Raji (cell line): ENCODE results near the gene LTBP1.

Experiments
- POLR2A ChIP-seq: IDR thresholded peaks from 2 replicates; pipeline ENCODE4 v1.6.1; 2011; ENCODE audit warnings: low read depth, low read length, control low read depth; ENCODE audit not compliant: insufficient read depth

The LTBP1 gene

DNA sequence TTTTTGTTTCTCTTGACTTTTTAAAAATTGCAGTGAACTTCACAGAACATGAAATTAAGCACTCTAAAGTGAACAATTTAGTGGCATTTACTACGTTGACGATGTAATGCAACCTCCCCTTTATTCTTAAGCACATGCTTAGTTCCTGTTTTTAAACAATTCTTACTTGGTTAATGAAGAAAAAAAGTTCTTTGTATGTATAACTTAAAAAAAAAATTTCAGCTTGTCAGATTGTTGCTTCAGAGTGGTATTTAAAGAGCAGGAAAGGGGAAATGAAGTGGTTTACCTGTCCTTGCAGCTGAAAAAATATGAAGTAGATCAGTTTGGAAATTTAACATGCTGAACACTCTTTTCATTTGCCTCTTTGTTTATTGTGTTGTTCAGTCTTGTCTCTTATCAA, 434.0 kb downstream of the LTBP1 start:
- TF ChIP-seq POLR2A: no peak

GRCh38 chr2:33381301-33381858, 434.6 kb downstream of the LTBP1 start:
- TF ChIP-seq POLR2A: no peak

DNA sequence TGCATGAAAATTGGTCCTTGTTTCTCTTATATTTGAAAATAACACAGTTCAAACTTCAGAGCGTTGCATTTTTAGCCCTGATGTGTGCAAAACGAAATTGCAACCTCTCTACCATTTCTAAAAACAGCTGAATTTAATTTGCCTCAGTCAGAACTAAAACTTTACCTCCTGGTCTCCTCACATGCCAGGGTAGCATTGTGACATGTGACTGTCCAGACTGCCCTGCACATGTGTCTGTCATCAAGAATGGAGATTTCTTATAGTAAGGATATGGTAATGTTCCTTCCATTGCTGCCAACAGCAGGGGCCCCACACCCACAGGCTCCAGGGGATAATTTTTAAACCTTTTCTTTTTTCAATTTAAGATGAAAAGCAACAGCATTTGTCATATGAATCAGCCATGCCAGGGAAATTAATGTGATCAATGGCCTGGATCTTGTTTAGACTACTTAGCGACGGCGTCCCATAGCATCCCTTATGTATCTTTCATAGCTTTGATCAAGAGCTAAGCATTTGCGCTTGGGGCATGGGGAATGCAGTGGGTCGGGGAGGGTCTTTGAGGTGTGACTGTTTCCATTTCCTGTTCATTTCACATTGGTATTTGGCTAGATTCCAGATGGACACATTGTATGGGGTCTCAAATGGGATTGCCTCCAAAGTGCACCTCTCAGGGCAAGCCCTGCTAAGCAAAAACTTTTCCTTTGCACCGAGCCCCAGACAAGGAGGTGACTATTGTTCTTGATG, 437.3 kb downstream of the LTBP1 start:
- no peak for TF ChIP-seq POLR2A

- TF ChIP-seq POLR2A: no peak
Measured at GRCh38 chr2:33384599-33384961, 437.8 kb downstream of the LTBP1 start.

DNA sequence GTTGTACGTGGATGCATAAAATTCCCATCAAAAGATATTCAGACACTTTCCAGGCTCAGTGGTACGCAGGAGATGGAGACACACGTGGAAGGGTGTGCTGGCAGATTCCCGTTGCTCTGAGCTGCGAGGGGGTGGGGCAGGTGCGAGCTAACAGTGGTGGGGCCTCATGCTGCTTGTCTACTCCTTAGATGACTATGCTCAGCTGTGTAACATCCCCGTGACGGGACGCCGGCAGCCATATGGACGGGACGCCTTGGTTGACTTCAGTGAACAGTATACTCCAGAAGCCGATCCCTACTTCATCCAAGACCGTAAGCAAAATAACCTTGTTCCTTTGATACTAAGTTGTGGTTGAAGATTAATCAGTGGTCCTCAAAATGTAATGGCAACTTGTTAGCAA, 442.2 kb downstream of the LTBP1 start:
- TF ChIP-seq POLR2A: no peak

GRCh38 chr2:33391529-33392255, 444.9 kb downstream of the LTBP1 start:
- TF ChIP-seq POLR2A: no peak

DNA sequence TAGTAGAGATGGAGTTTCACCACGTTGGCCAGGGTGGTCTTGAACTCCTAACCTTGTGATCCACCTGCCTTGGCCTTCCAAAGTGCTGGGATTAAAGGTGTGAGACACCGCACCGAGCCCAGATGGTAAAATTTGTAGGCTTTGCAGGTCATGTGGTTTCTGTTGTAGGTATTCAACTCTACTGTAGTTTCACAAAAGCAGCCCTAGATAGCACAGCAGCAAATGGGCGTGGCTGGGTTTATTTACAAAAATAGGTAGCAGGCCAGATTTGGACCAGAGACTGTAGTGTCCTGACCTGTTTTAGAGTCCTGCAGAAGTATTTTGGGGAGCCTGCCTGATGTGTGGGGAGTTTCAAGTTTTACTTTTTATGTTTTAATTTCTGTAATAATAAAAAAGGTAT, 445.6 kb downstream of the LTBP1 start:
- no peak for TF ChIP-seq POLR2A

- no peak for TF ChIP-seq POLR2A
Measured at GRCh38 chr2:33395034-33395433, 448.3 kb downstream of the LTBP1 start.

DNA sequence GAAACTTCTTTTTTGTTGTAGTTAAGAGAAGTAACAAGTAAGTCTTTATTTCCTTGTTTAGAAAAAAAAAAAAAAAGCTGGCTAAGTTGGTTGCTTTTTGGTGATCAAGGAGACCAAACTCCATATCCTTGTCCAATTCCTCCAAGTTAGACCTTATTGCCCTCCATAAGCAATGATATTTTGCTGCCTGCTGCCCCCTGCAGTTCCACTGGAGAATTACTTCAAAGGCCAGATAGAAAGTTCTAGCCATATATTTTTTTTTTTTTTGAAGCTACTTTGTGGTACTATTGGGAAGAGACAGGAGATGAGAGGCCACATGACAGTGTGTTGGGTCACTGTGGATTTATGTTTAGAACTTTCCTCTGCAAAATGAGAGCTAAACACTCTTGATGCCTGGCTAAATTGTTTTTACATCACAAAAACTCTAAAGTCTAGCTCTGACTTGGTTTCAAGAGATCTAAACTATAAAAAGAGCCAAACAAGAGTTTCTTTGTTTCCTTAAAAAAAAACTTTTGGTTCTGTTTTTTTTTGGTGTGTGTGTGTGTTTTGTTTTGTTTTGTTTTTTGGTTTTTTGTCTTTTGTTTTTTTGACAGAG, 449.0 kb downstream of the LTBP1 start:
- no peak for TF ChIP-seq POLR2A

DNA sequence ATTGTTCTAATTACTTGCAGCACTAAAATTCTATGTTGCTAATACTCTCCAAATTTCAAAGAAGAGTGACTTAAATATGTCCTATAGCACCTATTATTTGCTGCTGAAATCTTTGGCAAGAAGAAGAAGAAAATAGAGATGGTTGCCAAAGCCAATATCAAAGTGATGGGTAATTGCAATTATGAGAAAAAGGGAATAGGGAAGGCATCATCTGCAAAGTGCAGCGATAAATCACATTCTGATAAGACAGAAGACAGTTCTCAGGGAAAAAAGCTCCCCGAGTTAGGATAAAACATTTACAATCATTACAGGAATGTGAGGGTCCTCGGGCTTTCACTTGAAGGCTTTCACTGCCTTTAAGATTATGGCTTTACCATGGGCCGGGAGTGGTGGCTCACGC, 457.6 kb downstream of the LTBP1 start:
- no peak for TF ChIP-seq POLR2A

DNA sequence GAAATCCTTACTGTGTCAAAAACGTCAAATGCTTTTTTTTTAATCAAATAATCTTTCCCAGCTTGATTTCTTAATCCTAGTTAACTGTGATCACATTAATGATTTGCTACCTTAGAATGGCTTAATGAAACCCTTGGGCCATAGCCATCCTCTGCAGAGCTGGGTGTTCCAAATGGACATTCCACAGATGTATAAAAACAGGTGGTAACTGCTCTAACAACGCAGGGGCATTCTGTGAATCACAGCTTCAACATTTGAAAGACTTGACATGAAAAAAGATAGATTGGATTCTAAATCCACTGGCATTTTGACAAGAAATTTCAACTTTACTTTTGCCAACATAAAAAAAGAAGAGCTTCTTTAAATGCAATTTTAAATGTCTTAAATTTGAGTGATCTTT, 459.9 kb downstream of the LTBP1 start:
- TF ChIP-seq POLR2A: no peak

GRCh38 chr2:33408109-33408508, 461.4 kb downstream of the LTBP1 start:
- TF ChIP-seq POLR2A: no peak

DNA sequence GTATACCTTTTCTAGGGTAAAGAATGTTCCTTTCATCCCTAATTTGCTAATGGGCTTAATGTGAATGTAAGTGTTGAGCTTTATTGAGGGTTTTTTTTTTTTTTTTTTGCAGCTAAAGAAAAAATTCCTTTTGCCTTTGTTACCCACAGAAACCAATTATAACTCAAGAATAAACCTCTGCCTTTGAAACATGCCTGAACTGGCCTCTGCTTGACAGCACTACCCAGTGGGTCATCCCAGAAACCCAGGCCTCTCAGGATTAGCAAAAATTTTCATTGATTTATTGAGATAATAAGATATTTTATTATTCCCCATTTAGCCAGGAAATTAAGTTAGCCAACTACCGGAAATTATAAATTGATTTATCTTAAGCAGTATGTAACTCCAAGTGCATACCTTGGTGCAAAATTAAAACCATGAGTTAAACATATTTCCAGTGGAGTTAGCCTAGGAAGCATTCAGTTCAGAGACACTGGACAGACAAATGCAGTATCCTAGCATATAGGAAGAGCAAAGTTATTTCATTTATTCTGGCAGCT, 462.7 kb downstream of the LTBP1 start:
- TF ChIP-seq POLR2A: no peak

DNA sequence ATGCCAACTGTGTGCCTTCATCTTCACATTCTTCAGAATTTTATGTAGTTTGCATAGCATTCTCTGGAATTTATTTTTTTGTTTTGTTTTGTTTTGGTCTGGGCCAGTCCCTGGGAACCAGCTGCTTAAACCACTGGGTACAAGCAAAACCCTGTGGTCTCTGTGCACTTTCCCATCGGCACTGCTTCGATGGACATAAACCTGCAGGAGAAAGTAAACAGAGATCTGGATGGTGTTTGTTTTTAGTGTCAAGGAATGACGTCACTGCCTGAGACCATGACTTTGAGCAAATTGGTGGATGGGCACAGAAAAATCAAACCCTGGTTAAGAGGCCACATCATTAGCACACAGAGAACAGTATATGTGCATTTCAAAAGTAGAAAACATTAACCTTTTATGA, 465.0 kb downstream of the LTBP1 start:
- no peak for TF ChIP-seq POLR2A

GRCh38 chr2:33412920-33413319, 466.2 kb downstream of the LTBP1 start:
- no peak for TF ChIP-seq POLR2A

- no peak for TF ChIP-seq POLR2A
Measured at GRCh38 chr2:33419581-33420200, 472.9 kb downstream of the LTBP1 start.

GRCh38 chr2:33420726-33421125, 474.0 kb downstream of the LTBP1 start:
- TF ChIP-seq POLR2A: no peak
